ENCODE measurements around the gene SLC28A2. TPM values are rescaled to one million over a fixed set of nuclear protein-coding genes. Genes with fewer than 3 reads are reported as not detected.

The SLC28A2 gene
- total and polyA plus RNA-seq, 2 of the 13 experiments (the other 11 are each of a cell fraction or from before 2014, with no cell fraction given): 0.01 to 0.11 TPM

DNA sequence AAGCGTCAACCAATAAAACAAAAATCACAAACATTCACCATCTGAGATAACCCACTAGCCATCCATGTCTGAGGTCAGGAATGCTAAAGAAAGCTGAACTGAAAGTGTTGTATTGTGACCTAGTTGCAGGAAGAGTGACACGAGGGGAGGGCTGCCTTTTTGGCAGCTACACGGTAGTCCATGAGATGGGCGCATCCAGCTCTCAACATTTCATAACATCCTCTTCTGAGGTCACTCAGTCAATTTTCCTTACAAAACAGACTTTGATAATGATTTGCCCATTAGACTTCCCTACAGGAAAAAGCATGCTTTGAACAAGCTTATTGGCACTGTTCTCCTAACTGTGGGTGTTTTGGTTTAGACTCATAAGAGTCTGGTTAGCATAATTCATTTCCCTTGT lies 48.9 kb upstream of the SLC28A2 start:
- Histone ChIP-seq H3K4me3 (replicated peaks in 1 of 3; ENCODE audit: insufficient read depth in 1 of 3, low read depth in 2 of 3, low read length in 3 of 3) (peak overlapping the region in 2 of 3 experiments; percentile 4 to 18; a peak in 2 of 6 replicates), H3K79me2 (ENCODE audit: insufficient read depth, low read length) (no peaks in the 10 kb centered on the region), H3K9ac (ENCODE audit: insufficient read depth, low read depth, low read length) (no peak overlapping the region), H4K20me1 (ENCODE audit: insufficient read depth, low read length) (no peaks in the 10 kb centered on the region), H2AFZ (ENCODE audit: low read length) (no peak overlapping the region), H3K4me1 (ENCODE audit: insufficient read depth, low read length) (peaks cover 34% of the 10 kb centered on the region), H3K9me3 (ENCODE audit: low read length) (no peaks in the 10 kb centered on the region), H3K27me3 (ENCODE audit: control insufficient read depth in 1 of 2, insufficient read depth in 2 of 2, low read length in 2 of 2) (peaks cover 0 to 4% of the 10 kb centered on the region in 2 experiments; a peak in 2 of 5 replicates), H3K36me3 (replicated peaks in 1 of 2; ENCODE audit: control insufficient read depth in 1 of 2, insufficient read depth in 2 of 2, low read length in 2 of 2) (no peaks in the 10 kb centered on the region), H3K4me2 (ENCODE audit: low read depth, low read length) (peak overlapping the region; percentile 56), H3K27ac (ENCODE audit: extremely low read length, insufficient read depth, low read length) (no peak overlapping the region)
- FAIRE-seq (no peak), DNase-seq (ENCODE audit: low spot score) (no peak), ATAC-seq (no peak)
- CTCF ChIA-PET (ENCODE audit: low intra/inter-chr PET ratio, low total read pairs): no interaction called here
- WGBS (ENCODE audit: low lambda C conversion rate): 8% methylated on average over 4 of the region's 4 CpGs
- intact Hi-C loops (cut with micrococcal nuclease; ENCODE audit: unreplicated experiment): loop anchor here (5.0 to 10.0 kb wide), 2 partner anchors 384 to 412 kb away; partner anchors contain the start of gene BLOC1S6
- BruUV-seq (replicated peaks): no TSS peak
- TF ChIP-seq ZNF713 (CRISPR knock-in tag; IDR thresholded peaks at IDR 0.05): no peak
- TF ChIP-seq ZNF296 (CRISPR knock-in tag; conservative IDR thresholded peaks at IDR 0.05): no peak
- TF ChIP-seq, protein P1, sequence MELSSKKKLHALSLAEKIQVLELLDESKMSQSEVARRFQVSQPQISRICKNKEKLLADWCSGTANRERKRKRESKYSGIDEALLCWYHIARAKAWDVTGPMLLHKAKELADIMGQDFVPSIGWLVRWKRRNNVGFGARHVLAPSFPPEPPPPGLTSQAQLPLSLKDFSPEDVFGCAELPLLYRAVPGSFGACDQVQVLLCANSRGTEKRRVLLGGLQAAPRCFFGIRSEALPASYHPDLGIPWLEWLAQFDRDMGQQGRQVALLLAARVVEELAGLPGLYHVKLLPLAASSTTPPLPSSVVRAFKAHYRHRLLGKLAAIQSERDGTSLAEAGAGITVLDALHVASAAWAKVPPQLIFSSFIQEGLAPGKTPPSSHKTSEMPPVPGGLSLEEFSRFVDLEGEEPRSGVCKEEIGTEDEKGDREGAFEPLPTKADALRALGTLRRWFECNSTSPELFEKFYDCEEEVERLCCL (CRISPR knock-in tag; IDR thresholded peaks at IDR 0.05; ENCODE audit: borderline replicate concordance): no peak
- TF ChIP-seq IRF2 (CRISPR knock-in tag; IDR thresholded peaks at IDR 0.05): no peak
- no peak for TF ChIP-seq ZNF629 (CRISPR knock-in tag; conservative IDR thresholded peaks at IDR 0.05)
- no peak for TF ChIP-seq ZNF841 (CRISPR knock-in tag; IDR thresholded peaks at IDR 0.05; ENCODE audit: borderline replicate concordance)
- TF ChIP-seq, protein P2, sequence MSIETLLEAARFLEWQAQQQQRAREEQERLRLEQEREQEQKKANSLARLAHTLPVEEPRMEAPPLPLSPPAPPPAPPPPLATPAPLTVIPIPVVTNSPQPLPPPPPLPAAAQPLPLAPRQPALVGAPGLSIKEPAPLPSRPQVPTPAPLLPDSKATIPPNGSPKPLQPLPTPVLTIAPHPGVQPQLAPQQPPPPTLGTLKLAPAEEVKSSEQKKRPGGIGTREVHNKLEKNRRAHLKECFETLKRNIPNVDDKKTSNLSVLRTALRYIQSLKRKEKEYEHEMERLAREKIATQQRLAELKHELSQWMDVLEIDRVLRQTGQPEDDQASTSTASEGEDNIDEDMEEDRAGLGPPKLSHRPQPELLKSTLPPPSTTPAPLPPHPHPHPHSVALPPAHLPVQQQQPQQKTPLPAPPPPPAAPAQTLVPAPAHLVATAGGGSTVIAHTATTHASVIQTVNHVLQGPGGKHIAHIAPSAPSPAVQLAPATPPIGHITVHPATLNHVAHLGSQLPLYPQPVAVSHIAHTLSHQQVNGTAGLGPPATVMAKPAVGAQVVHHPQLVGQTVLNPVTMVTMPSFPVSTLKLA (IDR thresholded peaks at IDR 0.05): no peak
- no peak for TF ChIP-seq SMARCE1 (IDR thresholded peaks at IDR 0.05; ENCODE audit: borderline replicate concordance)
- TF ChIP-seq ZNF720 (CRISPR knock-in tag; IDR thresholded peaks at IDR 0.05): no peak
- TF ChIP-seq ZBTB42 (CRISPR knock-in tag; IDR thresholded peaks at IDR 0.05): no peak
- no peak for TF ChIP-seq ZNF326 (CRISPR knock-in tag; IDR thresholded peaks at IDR 0.05; ENCODE audit: borderline replicate concordance)
- TF ChIP-seq, protein P3, sequence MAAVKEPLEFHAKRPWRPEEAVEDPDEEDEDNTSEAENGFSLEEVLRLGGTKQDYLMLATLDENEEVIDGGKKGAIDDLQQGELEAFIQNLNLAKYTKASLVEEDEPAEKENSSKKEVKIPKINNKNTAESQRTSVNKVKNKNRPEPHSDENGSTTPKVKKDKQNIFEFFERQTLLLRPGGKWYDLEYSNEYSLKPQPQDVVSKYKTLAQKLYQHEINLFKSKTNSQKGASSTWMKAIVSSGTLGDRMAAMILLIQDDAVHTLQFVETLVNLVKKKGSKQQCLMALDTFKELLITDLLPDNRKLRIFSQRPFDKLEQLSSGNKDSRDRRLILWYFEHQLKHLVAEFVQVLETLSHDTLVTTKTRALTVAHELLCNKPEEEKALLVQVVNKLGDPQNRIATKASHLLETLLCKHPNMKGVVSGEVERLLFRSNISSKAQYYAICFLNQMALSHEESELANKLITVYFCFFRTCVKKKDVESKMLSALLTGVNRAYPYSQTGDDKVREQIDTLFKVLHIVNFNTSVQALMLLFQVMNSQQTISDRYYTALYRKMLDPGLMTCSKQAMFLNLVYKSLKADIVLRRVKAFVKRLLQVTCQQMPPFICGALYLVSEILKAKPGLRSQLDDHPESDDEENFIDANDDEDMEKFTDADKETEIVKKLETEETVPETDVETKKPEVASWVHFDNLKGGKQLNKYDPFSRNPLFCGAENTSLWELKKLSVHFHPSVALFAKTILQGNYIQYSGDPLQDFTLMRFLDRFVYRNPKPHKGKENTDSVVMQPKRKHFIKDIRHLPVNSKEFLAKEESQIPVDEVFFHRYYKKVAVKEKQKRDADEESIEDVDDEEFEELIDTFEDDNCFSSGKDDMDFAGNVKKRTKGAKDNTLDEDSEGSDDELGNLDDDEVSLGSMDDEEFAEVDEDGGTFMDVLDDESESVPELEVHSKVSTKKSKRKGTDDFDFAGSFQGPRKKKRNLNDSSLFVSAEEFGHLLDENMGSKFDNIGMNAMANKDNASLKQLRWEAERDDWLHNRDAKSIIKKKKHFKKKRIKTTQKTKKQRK (IDR thresholded peaks at IDR 0.05; ENCODE audit: low read length): no peak
- TF ChIP-seq TOPORS (CRISPR knock-in tag; IDR thresholded peaks at IDR 0.05): no peak
- no peak for TF ChIP-seq ZNF572 (CRISPR knock-in tag; IDR thresholded peaks at IDR 0.05)
- no peak for TF ChIP-seq ZNF547 (CRISPR knock-in tag; IDR thresholded peaks at IDR 0.05)
- TF ChIP-seq ZNF672 (CRISPR knock-in tag; IDR thresholded peaks at IDR 0.05): no peak
- TF ChIP-seq ETV5 (CRISPR knock-in tag; IDR thresholded peaks at IDR 0.05; ENCODE audit: borderline replicate concordance): no peak
- in situ Hi-C loops (cut with HindIII; ENCODE audit: extremely low pct_ligation_motif_present, low pct_unique_long_range_greater_than_20kb): loop anchor here (10.0 kb wide), 1 partner anchor 202 kb away; a partner anchor contains a TSS
- POLR2A ChIA-PET: interaction anchor here (0.6 to 5.2 kb wide), 3 partner anchors 16 to 199 kb away, joined by 3 to 23 read pairs (median 3); a partner anchor contains a TSS
